Nucleus accumbens (tissue), 56 donors: Measurements from ENCODE around the gene NT5DC1.

Experiments used
- DNase-seq, 56 donors: peaks; one replicate each; lab custom pipeline; 2025; lab: John Stamatoyannopoulos, UW

Gene NT5DC1

DNA sequence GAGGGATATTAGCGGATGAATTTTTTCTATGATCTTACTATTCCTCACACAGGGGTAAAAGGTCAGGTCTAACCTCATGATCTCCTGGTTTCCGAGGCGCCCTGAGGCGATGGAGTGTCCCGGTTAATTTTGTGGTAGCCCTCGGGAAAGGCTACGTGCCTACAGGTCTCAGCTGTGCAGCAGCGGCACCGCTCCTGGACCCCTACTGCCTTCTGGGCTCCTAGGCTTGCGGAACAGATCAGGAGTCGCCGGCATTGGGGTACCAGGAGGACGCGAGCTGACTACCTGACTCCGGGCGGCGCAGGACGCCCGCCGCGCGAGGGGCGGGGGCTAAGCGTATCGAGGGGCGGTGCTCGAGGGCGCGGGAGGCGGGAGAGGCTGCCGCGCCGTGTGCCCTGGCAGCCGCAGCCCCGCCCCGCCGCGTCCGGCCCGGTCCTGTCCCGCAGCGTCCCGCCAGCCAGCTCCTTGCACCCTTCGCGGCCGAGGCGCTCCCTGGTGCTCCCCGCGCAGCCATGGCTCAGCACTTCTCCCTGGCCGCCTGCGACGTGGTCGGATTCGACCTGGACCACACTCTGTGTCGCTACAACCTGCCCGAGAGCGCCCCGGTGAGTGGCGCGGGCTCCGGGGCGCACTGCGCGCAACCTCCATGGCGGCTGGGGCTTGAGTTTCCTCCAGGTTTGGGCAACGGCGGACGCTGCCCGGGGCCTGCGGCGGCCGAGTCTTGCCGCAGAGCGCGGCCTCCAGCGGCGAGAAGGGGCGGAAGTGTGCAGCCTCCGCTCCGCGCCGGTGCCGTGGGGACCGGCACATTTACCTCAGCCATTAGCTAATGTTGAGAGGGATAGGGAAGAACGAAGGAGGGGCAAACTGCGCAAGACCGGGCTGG, at the start of gene NT5DC1:
Gene NT5DC1 (plus strand): TSS at position 435 of the 883 bp plus-strand sequence. CDS start 78 bp downstream, at position 513.
- DNase-seq = peak in 54 of 56 donors; percentile 50 to 94 (median 81)

DNA sequence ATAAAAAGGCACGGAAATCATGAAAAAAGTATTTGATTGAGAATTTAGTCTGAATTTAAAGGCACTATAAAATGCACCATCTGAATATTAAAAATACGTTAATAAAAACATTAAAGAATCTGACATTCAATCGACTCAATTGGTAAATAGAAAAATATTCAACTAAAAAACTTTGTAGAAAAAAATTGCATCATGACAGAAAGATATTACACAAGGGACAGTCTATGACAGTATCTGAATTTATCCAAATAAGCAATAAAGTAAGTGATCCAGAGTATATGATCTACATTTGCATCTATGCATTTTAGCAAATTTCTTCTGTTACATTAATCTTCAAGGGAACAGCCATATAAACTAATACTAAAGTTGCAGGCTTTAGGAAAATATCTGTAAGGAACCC, 49.4 kb upstream of the NT5DC1 start:
- DNase-seq = no peak

DNA sequence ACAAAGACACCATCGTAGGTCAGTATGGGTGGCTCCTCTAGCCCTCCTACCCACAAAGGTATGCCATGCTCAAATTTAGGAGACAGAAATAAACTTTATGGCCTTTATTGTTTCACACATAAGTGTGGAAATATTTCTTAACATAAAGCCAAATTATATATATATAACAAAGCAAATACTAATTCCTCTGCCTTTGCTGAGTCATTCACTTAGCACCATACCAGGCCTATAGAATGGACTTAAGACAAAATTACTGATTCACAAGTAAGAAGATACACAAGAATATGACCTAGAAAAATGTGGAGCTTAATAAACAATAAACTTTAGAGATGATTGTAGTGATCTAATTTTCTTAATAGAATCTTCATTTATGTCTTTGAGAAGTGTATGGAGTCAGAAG, 45.1 kb upstream of the NT5DC1 start:
- DNase-seq = no peak

DNA sequence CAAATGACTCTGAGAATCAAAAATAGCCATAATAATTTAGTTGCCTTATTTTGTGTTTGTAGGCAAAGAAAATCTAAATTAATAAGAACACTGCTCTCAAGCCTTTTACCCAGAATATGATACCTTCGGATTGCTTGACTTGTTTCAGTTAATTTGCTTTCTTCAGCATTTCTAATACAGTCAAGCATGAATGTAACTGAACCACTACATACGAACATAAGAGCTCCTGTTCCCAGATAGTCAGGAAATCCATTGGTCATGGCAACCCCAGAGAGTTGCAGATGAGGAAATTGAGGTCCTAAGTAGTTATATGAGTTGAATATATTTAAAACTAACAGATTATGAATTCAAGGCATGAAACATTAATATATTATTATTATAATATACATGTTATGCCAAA, 42.9 kb upstream of the NT5DC1 start:
- no peak for DNase-seq

DNA sequence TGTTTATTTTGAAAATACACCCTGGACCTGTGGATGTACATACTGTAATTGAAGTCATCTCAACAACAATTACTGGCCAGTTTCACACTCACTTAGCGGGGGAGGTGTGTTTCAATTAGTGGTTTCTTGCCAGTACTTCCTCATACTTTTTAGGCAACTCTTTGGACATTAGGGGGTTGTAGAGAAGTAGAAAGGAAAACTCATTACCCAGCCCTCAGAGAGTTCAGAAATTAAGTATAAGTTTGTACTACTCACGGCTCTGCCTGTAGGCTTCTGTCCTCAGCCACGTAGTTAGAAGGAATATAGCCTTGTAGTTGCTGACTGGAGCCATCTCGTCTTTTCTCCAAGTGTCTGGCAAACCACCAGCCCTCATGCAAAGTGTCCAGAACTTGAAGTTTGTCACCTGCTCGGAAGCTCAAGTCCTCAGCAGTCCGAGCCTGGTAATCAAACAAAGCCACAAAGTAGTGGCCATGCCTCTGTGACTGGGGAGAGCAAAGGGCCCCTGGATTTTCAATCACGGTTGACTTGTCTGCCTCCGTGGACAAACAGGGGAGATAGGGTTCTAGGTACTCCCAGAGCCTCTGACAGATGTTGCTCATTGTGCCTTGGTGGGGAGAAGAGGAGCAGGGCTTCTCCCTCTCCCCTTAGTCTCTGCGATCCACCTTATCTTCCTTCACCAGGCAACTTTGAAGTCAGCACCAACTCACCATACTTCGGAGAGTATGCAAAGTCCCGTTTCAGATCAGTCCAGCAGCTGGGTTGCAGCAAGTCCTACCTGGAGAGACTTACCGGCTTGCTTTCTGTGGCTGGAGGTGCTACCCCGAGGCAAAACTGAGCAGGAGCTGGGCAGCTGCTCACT, 40.7 kb upstream of the NT5DC1 start:
- no peak for DNase-seq

DNA sequence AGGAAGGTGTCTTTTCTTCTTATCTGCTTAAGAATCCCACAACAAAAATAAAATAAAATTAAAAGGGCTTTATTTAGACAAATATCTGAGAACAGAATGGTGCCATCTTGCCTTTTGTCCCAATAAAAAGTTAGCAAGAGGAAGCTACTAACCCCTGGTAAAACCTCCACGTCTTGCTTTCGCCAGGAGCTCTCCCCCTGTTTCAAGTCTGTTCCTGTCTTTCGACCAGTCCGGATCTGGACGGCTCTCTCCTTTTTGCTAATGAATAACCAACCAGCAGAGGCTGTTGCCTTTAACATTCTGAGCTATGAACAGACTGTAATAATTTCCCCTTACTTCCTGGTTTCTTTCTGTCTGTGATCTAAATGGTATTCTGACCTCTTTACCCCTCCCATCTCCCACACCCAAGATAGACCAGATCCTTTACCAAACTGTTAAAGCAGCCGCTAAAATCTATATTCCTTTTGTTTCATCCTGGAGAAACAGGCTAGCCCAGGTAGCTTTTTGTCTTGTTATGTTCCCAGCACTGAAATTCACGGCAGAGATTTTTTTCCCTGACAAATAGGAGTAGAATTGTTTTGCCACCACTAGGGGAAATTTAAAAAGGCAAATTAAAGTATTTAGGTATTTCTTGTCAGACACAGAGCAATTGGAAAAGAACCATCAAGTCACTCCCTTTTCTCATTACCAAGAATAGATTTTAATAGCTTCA, 39.9 kb upstream of the NT5DC1 start, which contains the start of gene FRK:
Gene FRK (minus strand): TSS at position 320 of the 712 bp plus-strand sequence. CDS start 580 bp downstream, outside the sequence.
- DNase-seq = no peak

DNA sequence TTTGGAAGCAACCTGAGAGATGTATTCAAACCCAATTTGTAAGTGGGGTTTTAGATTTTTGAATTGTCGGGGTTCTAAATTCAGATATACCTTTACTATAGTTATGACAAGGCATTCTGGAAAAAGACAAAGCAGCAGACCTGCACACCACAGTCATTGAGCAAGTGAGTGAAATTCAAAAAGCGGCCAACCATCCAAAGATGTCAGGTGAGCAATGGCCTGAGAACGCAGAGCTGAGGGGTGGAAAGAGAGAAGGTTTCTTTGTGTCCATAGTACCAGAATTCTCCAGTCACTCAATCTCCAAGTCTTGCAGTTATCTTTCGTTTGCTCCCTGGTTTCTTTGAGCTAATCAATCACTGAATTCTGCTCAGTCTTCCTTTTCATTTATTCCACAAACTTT, 38.2 kb upstream of the NT5DC1 start:
- DNase-seq = no peak

DNA sequence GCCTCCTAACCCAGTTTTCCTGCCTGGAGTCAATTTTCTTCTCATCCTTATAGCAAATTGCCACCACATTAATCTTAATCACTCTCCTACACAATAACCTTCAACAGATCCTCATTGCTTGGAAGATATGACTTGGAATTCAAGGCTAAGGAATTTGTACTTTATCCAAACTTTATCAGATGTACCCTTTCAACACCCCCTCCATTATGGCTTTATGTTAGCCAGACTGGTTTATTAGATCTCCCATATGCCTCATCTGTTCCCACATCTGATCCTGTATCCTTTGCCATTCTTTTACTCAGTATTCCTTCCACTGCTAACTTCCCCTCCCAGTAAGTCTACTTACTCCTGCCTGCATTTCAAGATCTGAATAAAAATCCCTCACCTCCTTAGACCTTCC, 36.0 kb upstream of the NT5DC1 start:
- no peak for DNase-seq

DNA sequence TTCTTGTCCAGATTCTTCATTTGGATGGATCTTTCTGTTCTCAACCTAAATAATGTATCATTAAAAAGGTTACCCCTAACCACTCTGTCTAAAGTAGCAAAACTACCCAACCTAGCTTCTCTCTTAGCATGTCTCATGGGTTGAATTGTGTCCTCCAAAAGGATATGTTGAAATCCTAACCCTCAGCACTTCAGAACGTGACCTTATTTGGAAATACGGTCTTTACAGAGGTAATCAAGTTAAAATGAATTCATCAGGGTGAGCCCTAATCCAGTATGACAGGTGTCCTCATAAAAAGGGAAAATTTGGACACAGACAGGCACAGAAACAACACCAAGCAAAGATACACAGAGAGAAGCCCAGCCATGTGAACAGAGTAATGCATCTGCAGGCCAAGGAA, 33.9 kb upstream of the NT5DC1 start:
- no peak for DNase-seq

DNA sequence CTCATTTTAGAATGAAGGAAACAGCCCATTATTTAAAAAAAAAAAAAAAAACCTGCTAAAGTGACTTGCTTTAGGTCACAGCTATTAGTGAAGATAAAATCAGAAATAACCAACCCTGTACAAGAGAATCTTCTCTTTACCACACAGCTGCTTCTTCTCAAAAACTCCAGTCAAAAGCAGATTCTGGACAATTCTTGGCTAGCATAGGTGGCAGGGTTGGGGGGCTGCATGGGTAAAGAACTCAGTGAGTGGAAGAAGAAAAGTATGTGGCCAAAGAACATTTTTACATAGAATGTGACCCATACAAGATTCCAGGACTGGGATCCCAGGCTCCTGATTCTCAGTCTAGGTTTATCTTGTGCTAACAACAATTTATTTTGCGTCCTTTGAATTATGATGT, 30.6 kb upstream of the NT5DC1 start:
- DNase-seq = no peak

DNA sequence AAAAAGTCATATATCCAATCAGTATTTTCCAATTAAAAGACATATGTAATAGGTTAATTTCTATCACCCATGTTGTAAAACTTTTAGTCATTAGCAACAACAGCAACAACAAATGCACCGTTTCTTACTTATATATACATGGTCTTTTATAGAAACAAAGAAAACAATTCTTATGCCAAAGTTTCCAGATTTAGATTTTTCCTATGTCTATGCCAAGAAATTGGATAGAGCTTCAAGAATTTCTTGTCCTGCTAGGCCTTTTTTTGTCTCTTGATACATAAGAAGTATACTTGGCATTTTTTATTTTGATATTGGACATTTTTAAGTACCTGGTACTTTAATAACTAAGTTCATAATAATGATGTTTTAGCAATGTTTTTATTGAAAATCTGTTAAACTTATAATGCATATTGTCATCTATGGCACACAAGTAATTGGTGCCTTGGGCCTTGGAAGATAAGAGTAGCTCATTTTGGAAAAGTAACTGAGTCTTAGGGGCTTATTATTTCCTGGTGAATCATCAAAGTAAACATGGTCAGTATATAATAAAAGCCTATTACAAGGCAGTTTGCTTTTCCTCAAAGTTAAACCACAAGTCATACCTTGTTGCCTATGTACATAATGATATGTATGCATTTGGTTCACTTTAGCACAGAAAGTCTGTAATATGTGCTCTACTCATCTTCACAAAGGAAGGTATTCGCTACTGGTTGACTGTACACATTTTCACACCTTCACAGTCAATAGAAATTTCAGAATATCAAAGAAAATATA, 29.9 kb upstream of the NT5DC1 start:
- no peak for DNase-seq

DNA sequence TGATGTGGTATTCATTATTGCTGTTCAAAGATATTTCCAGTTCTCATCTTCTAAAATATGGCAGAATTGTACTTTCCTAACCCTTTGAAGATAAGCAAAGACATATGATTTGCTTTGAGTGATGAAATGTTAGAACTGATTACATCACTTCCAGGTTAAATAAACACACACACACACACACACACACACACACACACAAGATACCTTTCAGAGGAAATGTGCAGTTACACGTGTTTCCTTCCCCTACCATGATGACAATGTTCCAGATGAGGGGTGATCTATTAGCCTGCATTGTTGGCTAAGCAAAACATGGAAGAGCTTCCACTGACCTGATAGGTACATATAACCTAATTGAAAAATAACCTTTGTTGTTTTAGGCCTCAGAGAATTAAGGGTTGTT, 28.3 kb upstream of the NT5DC1 start:
- DNase-seq = no peak

DNA sequence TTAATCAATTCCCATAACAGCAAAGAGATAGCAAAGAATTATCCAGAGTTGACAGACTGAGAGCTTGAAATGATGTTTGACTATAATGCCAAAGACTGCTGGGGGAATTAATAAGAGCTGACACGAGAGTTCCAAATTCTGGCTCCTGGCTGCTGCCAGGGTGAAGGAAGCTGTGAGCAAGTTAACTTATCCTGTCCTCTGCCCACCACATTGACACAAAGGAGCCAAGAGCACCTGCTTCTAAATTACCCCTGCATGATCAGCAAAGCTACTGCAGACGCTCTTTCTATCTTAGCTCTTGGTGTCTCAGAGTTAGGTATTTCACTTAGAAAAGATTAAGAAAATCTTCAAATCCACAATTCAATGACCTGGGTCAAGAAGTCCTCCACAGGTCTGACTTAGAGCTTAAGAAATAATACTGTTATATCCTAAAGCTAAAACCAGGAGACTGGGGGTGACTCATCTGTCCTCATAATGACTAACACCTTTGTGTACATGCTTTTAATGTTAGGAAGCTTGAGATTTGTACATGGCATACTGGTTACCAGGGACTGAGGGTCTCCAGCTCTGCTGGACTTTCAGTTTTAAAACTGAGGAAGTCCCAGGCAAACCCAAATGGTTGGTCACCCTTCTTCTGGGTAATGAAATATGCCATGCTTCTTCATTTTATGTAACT, 26.8 kb upstream of the NT5DC1 start:
- no peak for DNase-seq

DNA sequence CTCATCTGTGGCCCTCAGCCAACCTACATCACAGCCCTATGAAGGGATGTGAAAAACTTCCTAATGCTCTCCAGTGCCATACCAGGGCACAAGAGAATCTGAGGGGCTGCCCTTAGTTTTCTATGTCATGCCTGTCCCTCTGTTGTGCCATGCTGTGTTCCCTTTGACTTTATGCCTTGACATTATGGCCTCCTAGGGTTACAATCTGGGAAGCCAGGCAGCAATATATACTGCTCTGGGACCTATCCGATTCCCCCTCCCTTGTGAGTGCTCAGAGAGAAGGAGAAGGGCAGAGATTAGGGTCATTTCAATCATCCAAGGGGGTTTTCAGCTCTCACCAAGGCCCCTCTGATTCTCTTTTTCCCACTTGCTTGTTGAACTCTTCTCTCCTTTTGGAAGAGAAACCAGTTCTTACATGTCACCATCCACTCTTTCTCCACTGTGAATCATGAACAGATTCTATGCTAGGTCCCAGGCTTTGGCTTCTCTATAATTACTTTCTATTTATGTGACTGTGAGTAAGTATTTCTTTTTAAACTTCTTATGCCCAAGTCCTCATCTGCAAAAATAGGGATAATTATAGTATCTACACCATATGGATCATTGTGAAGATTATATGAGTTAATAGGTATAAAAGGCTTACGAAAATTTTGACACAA, 25.8 kb upstream of the NT5DC1 start:
- no peak for DNase-seq

DNA sequence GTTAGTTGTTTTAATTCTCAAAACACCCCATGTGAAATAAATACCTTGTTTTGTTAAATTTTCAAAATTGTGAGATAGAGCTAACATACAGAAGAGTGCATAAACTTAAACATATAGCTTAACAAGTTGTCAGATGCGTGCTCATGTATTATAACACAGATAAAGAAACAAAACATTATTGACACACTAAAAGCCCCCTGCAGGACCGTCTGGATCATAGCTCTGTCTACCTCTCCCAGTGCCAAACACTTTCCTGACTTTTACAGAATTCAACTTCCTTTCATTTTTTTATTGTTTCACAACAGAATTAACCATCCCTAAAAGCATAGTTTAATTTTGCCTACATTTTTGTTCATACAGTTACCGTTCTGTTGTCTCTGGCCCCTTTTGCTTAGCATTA, 22.1 kb upstream of the NT5DC1 start:
- no peak for DNase-seq

DNA sequence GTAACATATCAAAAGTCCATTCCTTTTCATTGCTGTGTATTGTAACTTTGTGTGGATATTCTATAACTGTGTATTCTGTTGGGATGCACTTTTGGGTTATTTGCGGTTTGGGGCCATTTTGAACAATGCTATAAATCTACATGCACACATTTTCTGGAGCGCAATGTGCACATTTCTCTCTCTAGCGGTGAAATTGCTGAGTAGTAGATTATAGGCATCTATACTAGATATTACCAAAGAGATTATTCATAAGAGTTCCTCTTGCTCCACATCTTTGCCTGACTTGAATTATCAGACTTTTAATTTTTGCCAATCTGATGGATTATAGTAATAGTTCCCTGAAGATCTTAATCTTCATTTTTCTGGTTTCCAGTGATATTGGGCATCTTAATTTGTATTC, 21.7 kb upstream of the NT5DC1 start:
- DNase-seq = no peak

DNA sequence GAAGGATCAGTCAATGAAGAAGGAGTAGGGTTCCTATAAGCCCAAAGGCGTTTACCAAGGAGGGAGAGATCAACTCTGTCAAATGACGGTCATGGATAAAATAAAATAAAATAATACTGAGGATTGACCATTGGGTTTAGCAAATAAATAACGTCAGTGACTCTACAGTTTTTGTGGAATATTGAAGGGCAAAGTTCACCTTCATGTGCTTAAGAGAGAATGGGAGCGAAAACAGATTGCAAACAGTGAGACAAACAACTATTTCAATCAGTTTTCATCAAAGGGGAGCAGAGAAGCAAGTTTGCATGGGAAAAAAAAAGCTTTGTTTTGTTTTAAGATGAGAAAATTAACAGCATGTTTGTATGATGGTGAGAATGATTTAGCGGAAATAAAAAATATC, 17.6 kb upstream of the NT5DC1 start:
- no peak for DNase-seq

DNA sequence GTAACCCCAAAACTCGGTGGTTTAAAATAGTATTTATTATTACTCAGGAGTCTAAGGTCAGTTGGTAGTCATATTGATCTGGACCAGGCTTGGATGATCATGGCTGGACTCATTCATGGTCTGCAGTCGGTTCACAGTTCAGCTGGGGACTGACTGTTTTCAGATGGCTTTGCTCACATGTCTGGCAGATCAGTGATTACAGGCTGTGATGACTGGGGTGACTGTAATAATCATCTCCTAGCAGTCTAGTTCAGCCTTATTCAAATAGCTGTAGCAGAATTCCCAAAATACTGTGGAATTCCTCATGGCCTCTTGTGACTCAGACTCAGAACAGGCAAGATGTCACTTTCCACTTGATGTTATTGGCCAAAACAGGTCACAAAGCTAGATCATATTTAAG, 16.4 kb upstream of the NT5DC1 start:
- no peak for DNase-seq

DNA sequence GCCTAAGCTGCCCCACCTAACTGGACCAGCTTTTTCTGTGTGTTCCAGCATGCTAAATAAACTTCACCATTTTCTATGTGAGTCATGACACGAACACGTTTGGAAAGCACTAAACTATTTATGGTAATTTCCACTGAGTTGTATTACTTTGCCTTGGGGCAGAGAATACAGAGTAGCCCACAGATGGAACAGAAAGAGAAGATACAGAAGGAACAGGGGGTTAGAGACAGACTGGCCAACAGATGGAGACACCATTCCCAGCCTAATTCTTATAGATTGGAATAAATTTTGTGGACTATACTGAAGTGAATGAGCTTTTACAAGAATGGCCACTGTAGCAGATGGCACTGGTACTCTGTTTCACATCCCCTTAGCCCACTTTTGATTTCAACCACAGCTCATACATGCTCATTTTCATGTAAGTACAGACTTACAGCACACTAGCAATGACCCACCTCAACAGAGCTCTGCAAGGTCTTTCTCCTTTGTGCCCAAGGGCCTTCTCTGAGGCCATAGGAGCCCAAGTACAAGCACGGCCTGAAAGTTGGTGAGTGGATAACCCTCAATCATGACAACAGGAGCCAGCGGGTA, 13.1 kb upstream of the NT5DC1 start:
- no peak for DNase-seq
